GM19043 (cell line): ENCODE data around the gene AHCYL1.

Experiments
- ATAC-seq: cut with Tn5 transposase; IDR thresholded peaks from one replicate; pipeline ENCODE4 v1.9.1; 2021; ENCODE audit warnings: low read depth; ENCODE audit not compliant: unreplicated experiment

AHCYL1 gene

GRCh38 chr1:110034451-110035235, 50.1 kb downstream of the AHCYL1 start, which contains the start of gene STRIP1:
Gene STRIP1 (plus strand): TSS chr1:110034624. CDS start chr1:110034638, 14 bp downstream.
- ATAC-seq = peak; percentile 89

- ATAC-seq = peak; percentile 15
Measured at GRCh38 chr1:110035236-110035752, 50.7 kb downstream of the AHCYL1 start.

GRCh38 chr1:110038271-110038670, 53.7 kb downstream of the AHCYL1 start:
- no peak for ATAC-seq

- no peak for ATAC-seq
Measured at GRCh38 chr1:110039641-110040040, 55.1 kb downstream of the AHCYL1 start.

- no peak for ATAC-seq
Measured at GRCh38 chr1:110040548-110040947, 56.0 kb downstream of the AHCYL1 start.

GRCh38 chr1:110043016-110043415, 58.5 kb downstream of the AHCYL1 start:
- no peak for ATAC-seq

- no peak for ATAC-seq
Measured at GRCh38 chr1:110047463-110047862, 62.9 kb downstream of the AHCYL1 start.

- no peak for ATAC-seq
Measured at GRCh38 chr1:110048240-110048639, 63.7 kb downstream of the AHCYL1 start.

GRCh38 chr1:110048923-110049601, 64.5 kb downstream of the AHCYL1 start:
- ATAC-seq = no peak

- ATAC-seq = no peak
Measured at GRCh38 chr1:110049801-110050601, 65.4 kb downstream of the AHCYL1 start.

- ATAC-seq = no peak
Measured at GRCh38 chr1:110050602-110051261, 66.2 kb downstream of the AHCYL1 start.

- ATAC-seq = no peak
Measured at GRCh38 chr1:110051262-110051648, 66.7 kb downstream of the AHCYL1 start.

GRCh38 chr1:110053552-110054428, 69.2 kb downstream of the AHCYL1 start:
- peak; percentile 49 for ATAC-seq

GRCh38 chr1:110055493-110056284, 71.1 kb downstream of the AHCYL1 start:
- no peak for ATAC-seq

- no peak for ATAC-seq
Measured at GRCh38 chr1:110056285-110056683, 71.7 kb downstream of the AHCYL1 start.

GRCh38 chr1:110056776-110057175, 72.2 kb downstream of the AHCYL1 start:
- no peak for ATAC-seq

GRCh38 chr1:110057963-110058518, 73.5 kb downstream of the AHCYL1 start:
- ATAC-seq = no peak

GRCh38 chr1:110058591-110058990, 74.0 kb downstream of the AHCYL1 start:
- ATAC-seq = no peak
